Nephron progenitor cell (in vitro differentiated cells): ENCODE data around the gene PLAAT2.
"Not testable (repeated sequence)": the region's sequence is repeated elsewhere in the genome, so short reads cannot be mapped to it uniquely, and the experiment has no call there.

Experiments used
- DNase-seq: peaks from one replicate; pipeline ENCODE4 v3.0.0; 2021
- H3K27ac Mint-ChIP-seq: 2 replicates; pipeline ENCODE4 v1.8.0; 2021; ENCODE audit warnings: mild to moderate bottlenecking, moderate library complexity, mixed read lengths
- H3K27me3 Mint-ChIP-seq: 2 replicates; pipeline ENCODE4 v1.8.0; 2021; ENCODE audit warnings: mild to moderate bottlenecking, low read depth, mixed read lengths; ENCODE audit not compliant: poor library complexity
- H3K36me3 Mint-ChIP-seq: 2 replicates; pipeline ENCODE4 v1.8.0; 2021; ENCODE audit warnings: low read depth, mixed read lengths
- H3K4me1 Mint-ChIP-seq: 2 replicates; pipeline ENCODE4 v1.8.0; 2021; ENCODE audit warnings: mixed read lengths
- H3K4me3 Mint-ChIP-seq: 2 replicates; pipeline ENCODE4 v1.8.0; 2021; ENCODE audit warnings: mild to moderate bottlenecking, moderate library complexity, mixed read lengths
- H3K9me3 Mint-ChIP-seq: 2 replicates; pipeline ENCODE4 v1.8.0; 2021; ENCODE audit warnings: mild to moderate bottlenecking, moderate library complexity, mixed read lengths
- CTCF ChIP-seq: fragments of 200-600 bp; sonication (generic); IDR thresholded peaks from 2 replicates; pipeline ENCODE4 v1.5.0; 2021; ENCODE audit warnings: antibody characterized with exemption

Gene PLAAT2

GRCh38 chr11:63530021-63530420 lies 33.2 kb downstream of the PLAAT2 start:
- no peak for TF ChIP-seq CTCF
- Mint-ChIP-seq H3K27me3 (peaks cover 34% of the 10 kb centered on the region), H3K4me1 (peaks cover 6% of the 10 kb centered on the region), H3K36me3 (no peaks in the 10 kb centered on the region), H3K27ac (no peak overlapping the region), H3K4me3 (no peak overlapping the region), H3K9me3 (peaks cover 2% of the 10 kb centered on the region)
- DNase-seq: no peak

GRCh38 chr11:63529373-63529772 lies 33.8 kb downstream of the PLAAT2 start:
- not testable (repeated sequence) for H3K36me3 Mint-ChIP-seq, H3K9me3 Mint-ChIP-seq, H3K27ac Mint-ChIP-seq, DNase-seq, H3K4me1 Mint-ChIP-seq, H3K4me3 Mint-ChIP-seq
- peaks cover 34% of the 10 kb centered on the region for H3K27me3 Mint-ChIP-seq

- H3K36me3 Mint-ChIP-seq, DNase-seq, H3K4me1 Mint-ChIP-seq, H3K4me3 Mint-ChIP-seq, H3K27ac Mint-ChIP-seq: not testable (repeated sequence)
- H3K27me3 Mint-ChIP-seq: peaks cover 38% of the 10 kb centered on the region
- H3K9me3 Mint-ChIP-seq: peaks cover 10% of the 10 kb centered on the region
Measured at GRCh38 chr11:63528729-63529278, 34.4 kb downstream of the PLAAT2 start.

- H3K4me3 Mint-ChIP-seq, DNase-seq, H3K36me3 Mint-ChIP-seq, H3K27ac Mint-ChIP-seq, H3K4me1 Mint-ChIP-seq: not testable (repeated sequence)
- Mint-ChIP-seq H3K27me3 (peaks cover 43% of the 10 kb centered on the region), H3K9me3 (peaks cover 17% of the 10 kb centered on the region)
Measured at GRCh38 chr11:63528156-63528555, 35.0 kb downstream of the PLAAT2 start.

- Mint-ChIP-seq H3K27me3 (peaks cover 43% of the 10 kb centered on the region), H3K27ac (no peak overlapping the region), H3K4me1 (peaks cover 6% of the 10 kb centered on the region), H3K36me3 (no peaks in the 10 kb centered on the region), H3K9me3 (peaks cover 19% of the 10 kb centered on the region), H3K4me3 (no peak overlapping the region)
- DNase-seq: no peak
- TF ChIP-seq CTCF: no peak
Measured at GRCh38 chr11:63527667-63528066, 35.5 kb downstream of the PLAAT2 start.

- Mint-ChIP-seq H3K36me3 (no peaks in the 10 kb centered on the region), H3K27me3 (peaks cover 21% of the 10 kb centered on the region), H3K9me3 (peaks cover 38% of the 10 kb centered on the region), H3K4me1 (no peaks in the 10 kb centered on the region), H3K27ac (no peak overlapping the region), H3K4me3 (no peak overlapping the region)
- TF ChIP-seq CTCF: no peak
- DNase-seq: no peak
Measured at GRCh38 chr11:63523151-63523550, 40.0 kb downstream of the PLAAT2 start.

GRCh38 chr11:63521896-63522295 lies 41.3 kb downstream of the PLAAT2 start:
- H3K36me3 Mint-ChIP-seq: no peaks in the 10 kb centered on the region
- H3K4me3 Mint-ChIP-seq: no peak overlapping the region
- no peaks in the 10 kb centered on the region for H3K4me1 Mint-ChIP-seq
- peaks cover 9% of the 10 kb centered on the region for H3K27me3 Mint-ChIP-seq
- no peak for TF ChIP-seq CTCF
- no peak for DNase-seq
- H3K9me3 Mint-ChIP-seq: peaks cover 40% of the 10 kb centered on the region
- H3K27ac Mint-ChIP-seq: no peak overlapping the region
